ENCODE results near the gene PIP4K2C.

- TF ChIP-seq, protein P1, sequence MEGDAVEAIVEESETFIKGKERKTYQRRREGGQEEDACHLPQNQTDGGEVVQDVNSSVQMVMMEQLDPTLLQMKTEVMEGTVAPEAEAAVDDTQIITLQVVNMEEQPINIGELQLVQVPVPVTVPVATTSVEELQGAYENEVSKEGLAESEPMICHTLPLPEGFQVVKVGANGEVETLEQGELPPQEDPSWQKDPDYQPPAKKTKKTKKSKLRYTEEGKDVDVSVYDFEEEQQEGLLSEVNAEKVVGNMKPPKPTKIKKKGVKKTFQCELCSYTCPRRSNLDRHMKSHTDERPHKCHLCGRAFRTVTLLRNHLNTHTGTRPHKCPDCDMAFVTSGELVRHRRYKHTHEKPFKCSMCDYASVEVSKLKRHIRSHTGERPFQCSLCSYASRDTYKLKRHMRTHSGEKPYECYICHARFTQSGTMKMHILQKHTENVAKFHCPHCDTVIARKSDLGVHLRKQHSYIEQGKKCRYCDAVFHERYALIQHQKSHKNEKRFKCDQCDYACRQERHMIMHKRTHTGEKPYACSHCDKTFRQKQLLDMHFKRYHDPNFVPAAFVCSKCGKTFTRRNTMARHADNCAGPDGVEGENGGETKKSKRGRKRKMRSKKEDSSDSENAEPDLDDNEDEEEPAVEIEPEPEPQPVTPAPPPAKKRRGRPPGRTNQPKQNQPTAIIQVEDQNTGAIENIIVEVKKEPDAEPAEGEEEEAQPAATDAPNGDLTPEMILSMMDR (IDR thresholded peaks at IDR 0.05): no peak
- no peak for TF ChIP-seq POLR2A (IDR thresholded peaks at IDR 0.05)
These were observed 29.4 kb downstream of the PIP4K2C start for GRCh38 chr12:57620245-57620935.
